Gastroesophageal sphincter (tissue), 4 donors: ENCODE data around the gene DPYSL4. TPM values are rescaled to one million over a fixed set of nuclear protein-coding genes. Genes with fewer than 3 reads are reported as not detected.

Source experiments
- ATAC-seq: fragments of 150-250 bp; one replicate; pipeline ENCODE4 v1.9.1; 2016; ENCODE audit warnings: mild to moderate bottlenecking, moderate library complexity
- H3K27ac ChIP-seq, 4 donors: fragments of 200-600 bp; sonication (generic) in 3 of 4; 1 replicate in 3 of 4; 2 replicates in 1 of 4; pipeline ENCODE4 v1.5.1; 2016 to 2019
- H3K27me3 ChIP-seq: fragments of 200-600 bp; sonication (generic); one replicate; pipeline ENCODE4 v1.5.1; 2019
- H3K36me3 ChIP-seq, 2 donors: fragments of 200-600 bp; sonication (generic); one replicate each; pipeline ENCODE4 v1.5.1; 2019; ENCODE audit warnings: control low read depth in 1 of 2
- H3K4me1 ChIP-seq, 3 donors: fragments of 200-600 bp; sonication (generic); 1 replicate in 2 of 3; 2 replicates in 1 of 3; pipeline ENCODE4 v1.5.1; 2016 to 2019; ENCODE audit warnings: control low read depth in 2 of 3
- H3K4me3 ChIP-seq, 2 donors: fragments of 200-600 bp; sonication (generic); one replicate each; pipeline ENCODE4 v1.5.1; 2019; ENCODE audit warnings: mild to moderate bottlenecking in 1 of 2, moderate library complexity in 1 of 2
- H3K9me3 ChIP-seq, 3 donors: fragments of 200-600 bp; sonication (generic); one replicate each; pipeline ENCODE4 v1.5.1; 2017 to 2019; ENCODE audit warnings: control low read depth in 2 of 3
- EP300 ChIP-seq: sonication (generic); formaldehyde crosslinking; IDR thresholded peaks from one replicate; pipeline ENCODE4 v1.6.1; 2017; ENCODE audit warnings: antibody characterized with exemption, mild to moderate bottlenecking
- POLR2A ChIP-seq, 2 donors: fragments of 450-650 bp; IDR thresholded peaks; one replicate each; pipeline ENCODE4 v1.6.1; 2017; ENCODE audit warnings: antibody characterized with exemption in 2 of 2, mild to moderate bottlenecking in 2 of 2, moderate library complexity in 1 of 2
- POLR2AphosphoS5 ChIP-seq: sonication (generic); formaldehyde crosslinking; IDR thresholded peaks from one replicate; pipeline ENCODE4 v1.6.1; 2017; ENCODE audit warnings: antibody characterized with exemption
- WGBS, 2 donors: methylation state at CpG; one replicate each; pipeline ENCODE4 v1.1.5; 2018; ENCODE audit warnings: low coverage in 1 of 2; 5-methylcytosine and 5-hydroxymethylcytosine counted together
- total RNA-seq, 4 donors: library from RNA; depleted of rRNA; stranded (reverse); fragments of >200 nt; gene quantifications; one replicate each; pipeline ENCODE4 v1.1.0, GENCODE V29; 2016
- TF ChIP-seq, protein P1 (sequence below), 4 experiments: fragments of 200-600 bp in 2 of 4; fragments of 450-650 bp in 2 of 4; sonication (generic) in 1 of 4; IDR thresholded peaks; one replicate each; pipeline ENCODE4 v1.5.1; 2017 to 2019; ENCODE audit warnings: antibody characterized with exemption in 4 of 4, mild to moderate bottlenecking in 2 of 4, moderate library complexity in 2 of 4

The DPYSL4 gene
- total RNA-seq, 4 donors from 2014 or later: 1.6 to 2.6 (median 1.9) TPM

DNA sequence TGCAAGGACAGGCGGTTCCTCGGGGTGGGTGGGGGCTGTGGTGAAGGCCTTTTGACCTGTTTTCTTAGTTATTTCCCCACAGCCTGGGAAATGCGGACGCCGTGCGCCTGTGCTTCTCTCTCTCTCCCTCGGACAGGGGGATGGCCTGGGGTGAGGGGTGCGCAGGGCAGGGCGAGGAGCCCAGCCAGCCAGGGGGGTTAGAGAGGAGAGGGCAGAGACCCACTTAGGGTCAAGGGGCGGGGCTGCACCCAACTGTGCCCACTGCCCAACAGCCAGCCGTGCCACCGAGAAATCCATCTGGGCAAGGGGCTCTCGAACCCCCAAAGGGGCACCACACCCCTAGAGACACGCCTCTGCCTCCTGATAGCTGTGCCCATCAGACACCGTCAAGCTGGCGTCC, 53.8 kb downstream of the DPYSL4 start:
- WGBS, 2 donors: 80% methylated on average over 2 of the region's 16 CpGs; no CpG with 5 or more reads in 1 of the 2 donors
- no peaks in the 10 kb centered on the region for H3K27me3 ChIP-seq
- no peak overlapping the region for H3K4me3 ChIP-seq
- H3K4me1 ChIP-seq: no peaks in the 10 kb centered on the region
- no peaks in the 10 kb centered on the region for H3K36me3 ChIP-seq
- H3K9me3 ChIP-seq: no peaks in the 10 kb centered on the region
- no peak overlapping the region for H3K27ac ChIP-seq
- ATAC-seq: no peak
- TF ChIP-seq POLR2A (IDR thresholded peaks at IDR 0.05): no peak
- TF ChIP-seq, protein P1, sequence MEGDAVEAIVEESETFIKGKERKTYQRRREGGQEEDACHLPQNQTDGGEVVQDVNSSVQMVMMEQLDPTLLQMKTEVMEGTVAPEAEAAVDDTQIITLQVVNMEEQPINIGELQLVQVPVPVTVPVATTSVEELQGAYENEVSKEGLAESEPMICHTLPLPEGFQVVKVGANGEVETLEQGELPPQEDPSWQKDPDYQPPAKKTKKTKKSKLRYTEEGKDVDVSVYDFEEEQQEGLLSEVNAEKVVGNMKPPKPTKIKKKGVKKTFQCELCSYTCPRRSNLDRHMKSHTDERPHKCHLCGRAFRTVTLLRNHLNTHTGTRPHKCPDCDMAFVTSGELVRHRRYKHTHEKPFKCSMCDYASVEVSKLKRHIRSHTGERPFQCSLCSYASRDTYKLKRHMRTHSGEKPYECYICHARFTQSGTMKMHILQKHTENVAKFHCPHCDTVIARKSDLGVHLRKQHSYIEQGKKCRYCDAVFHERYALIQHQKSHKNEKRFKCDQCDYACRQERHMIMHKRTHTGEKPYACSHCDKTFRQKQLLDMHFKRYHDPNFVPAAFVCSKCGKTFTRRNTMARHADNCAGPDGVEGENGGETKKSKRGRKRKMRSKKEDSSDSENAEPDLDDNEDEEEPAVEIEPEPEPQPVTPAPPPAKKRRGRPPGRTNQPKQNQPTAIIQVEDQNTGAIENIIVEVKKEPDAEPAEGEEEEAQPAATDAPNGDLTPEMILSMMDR (IDR thresholded peaks at IDR 0.05): no peak
- TF ChIP-seq POLR2AphosphoS5: no peak
- no peak for TF ChIP-seq EP300

DNA sequence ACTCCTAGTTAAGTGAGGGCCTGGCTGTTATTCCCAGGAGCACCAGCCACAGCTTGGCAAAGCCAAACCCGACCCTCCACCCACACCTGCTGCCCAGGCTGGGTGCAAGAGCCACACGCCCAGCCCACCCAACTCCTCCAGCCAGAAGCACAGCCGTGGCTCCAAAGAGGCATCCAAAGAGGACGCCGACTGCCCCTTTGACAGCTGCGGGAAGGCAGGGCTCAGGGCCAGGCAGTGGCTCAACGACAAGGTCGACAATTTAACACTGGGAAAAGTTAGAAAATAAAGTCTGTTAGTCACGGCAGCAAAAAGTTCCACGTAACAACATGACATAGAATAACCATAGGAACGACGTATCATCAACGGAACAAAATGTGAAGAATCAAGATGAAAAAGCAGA, 54.3 kb downstream of the DPYSL4 start:
- H3K4me3 ChIP-seq: no peak overlapping the region
- no peaks in the 10 kb centered on the region for H3K27me3 ChIP-seq
- H3K9me3 ChIP-seq: no peaks in the 10 kb centered on the region
- H3K36me3 ChIP-seq: no peaks in the 10 kb centered on the region
- H3K4me1 ChIP-seq: no peaks in the 10 kb centered on the region
- H3K27ac ChIP-seq: no peak overlapping the region
- TF ChIP-seq POLR2A (IDR thresholded peaks at IDR 0.05) (no peak), EP300 (no peak), POLR2AphosphoS5 (no peak)
- TF ChIP-seq, protein P1 (IDR thresholded peaks at IDR 0.05): no peak
- WGBS, 2 donors: 85 to 100% methylated on average over 3 to 7 of the region's 13 CpGs
- no peak for ATAC-seq

DNA sequence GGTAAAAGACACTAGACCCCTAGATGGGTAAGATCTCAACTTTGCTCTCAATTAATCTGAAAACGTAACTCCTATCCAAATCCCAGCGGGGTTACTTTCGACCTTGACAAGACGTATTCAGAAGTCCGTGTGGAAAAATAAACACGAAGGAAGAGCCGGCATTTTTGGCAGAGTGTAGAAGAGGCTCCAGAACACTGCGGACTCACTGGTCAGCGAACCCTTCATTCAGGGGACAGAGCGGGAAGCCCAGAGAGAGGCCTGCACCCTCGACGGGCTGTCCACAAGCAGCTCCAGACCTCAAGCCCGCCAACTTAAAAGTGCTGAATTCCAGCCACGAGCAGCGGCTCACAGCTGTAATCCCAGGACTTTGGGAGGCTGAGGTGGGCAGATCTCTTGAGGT, 54.7 kb downstream of the DPYSL4 start:
- 64 to 83% methylated on average over 5 to 11 of the region's 15 CpGs for WGBS, 2 donors
- no peak for ATAC-seq
- H3K36me3 ChIP-seq: no peaks in the 10 kb centered on the region
- TF ChIP-seq EP300 (no peak), POLR2A (IDR thresholded peaks at IDR 0.05) (no peak), POLR2AphosphoS5 (no peak)
- TF ChIP-seq, protein P1 (IDR thresholded peaks at IDR 0.05): no peak
- H3K27ac ChIP-seq: no peak overlapping the region
- H3K4me1 ChIP-seq: no peaks in the 10 kb centered on the region
- H3K9me3 ChIP-seq: no peaks in the 10 kb centered on the region
- no peaks in the 10 kb centered on the region for H3K27me3 ChIP-seq
- H3K4me3 ChIP-seq: no peak overlapping the region

DNA sequence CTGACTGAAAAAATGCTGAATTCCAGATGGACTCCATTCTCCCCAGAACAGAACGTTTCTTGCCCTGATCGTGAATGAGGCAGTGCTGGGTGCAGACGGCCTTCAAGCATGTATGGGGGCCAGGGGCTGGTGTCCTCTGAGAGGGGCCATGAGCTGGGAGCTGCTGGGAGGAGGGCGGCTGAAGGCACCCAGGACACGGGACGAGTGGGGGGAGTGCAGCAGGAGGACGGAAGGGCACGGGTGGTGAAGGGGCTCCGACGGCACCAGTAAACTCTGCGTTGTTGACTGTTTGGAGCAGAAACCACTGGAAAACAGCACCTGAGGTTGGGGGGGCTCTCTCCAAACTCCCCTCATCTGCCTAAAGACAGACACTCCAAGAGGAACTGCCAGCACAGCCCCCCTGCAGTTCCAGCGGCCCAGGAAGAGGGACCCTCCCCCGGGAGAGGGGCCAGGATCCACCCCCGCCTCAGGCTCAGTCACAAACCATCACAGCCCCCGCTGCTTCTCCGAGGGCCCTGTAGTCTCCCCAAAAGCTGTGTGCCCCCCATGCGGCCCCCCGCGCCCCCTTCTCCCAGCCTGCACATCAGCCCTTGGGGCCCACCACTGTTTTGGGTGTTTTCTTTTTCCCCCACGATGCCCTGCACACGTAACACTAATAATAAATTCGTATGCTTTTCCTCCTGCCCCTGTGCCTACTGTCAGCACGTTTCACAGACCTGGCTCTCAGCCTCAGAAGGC, 55.5 kb downstream of the DPYSL4 start:
- WGBS, 2 donors: 40 to 78% methylated on average over 2 to 11 of the region's 23 CpGs
- H3K36me3 ChIP-seq: no peaks in the 10 kb centered on the region
- H3K9me3 ChIP-seq: no peaks in the 10 kb centered on the region
- ATAC-seq: no peak
- H3K27me3 ChIP-seq: no peaks in the 10 kb centered on the region
- TF ChIP-seq EP300 (no peak), POLR2A (IDR thresholded peaks at IDR 0.05) (no peak), POLR2AphosphoS5 (no peak)
- TF ChIP-seq, protein P1 (IDR thresholded peaks at IDR 0.05): no peak
- no peak overlapping the region for H3K4me3 ChIP-seq
- H3K4me1 ChIP-seq: no peaks in the 10 kb centered on the region
- no peak overlapping the region for H3K27ac ChIP-seq

DNA sequence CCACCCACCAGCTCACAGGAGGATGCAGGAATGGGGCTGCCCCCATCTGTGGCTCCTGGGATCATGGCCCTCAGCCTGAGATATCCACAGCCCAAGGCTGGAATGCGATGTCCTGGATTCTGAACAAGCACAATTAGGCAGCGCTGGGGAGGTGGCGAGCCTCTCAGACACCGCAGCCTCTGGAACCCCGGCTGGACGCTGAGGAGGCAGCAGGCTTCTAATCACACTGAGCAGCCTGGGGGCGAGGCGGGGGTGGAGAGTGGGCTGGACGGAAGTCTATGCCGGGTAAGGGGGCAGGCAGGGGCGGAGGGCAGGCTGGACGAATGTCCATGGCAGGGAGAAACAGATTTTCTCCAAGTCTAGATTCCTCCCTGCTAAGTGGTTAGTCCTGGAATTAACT, 56.4 kb downstream of the DPYSL4 start:
- ATAC-seq: no peak
- Histone ChIP-seq H3K9me3 (no peaks in the 10 kb centered on the region), H3K27ac (no peak overlapping the region), H3K4me1 (no peaks in the 10 kb centered on the region), H3K36me3 (no peaks in the 10 kb centered on the region), H3K4me3 (no peak overlapping the region), H3K27me3 (no peaks in the 10 kb centered on the region)
- TF ChIP-seq POLR2AphosphoS5 (no peak), POLR2A (IDR thresholded peaks at IDR 0.05) (no peak), EP300 (no peak)
- TF ChIP-seq, protein P1 (IDR thresholded peaks at IDR 0.05): no peak
- 93 to 100% methylated on average over 1 to 2 of the region's 12 CpGs for WGBS, 2 donors
